ENCODE results near the gene HOXD11.

HOXD11 gene

GRCh38 chr2:176072292-176072669, 34.8 kb upstream of the HOXD11 start:
- TF ChIP-seq CTCF (IDR thresholded peaks at IDR 0.05; ENCODE audit: extremely low read depth, missing control alignments) = no peak
- no peak for DNase-seq (ENCODE audit: low spot score)

GRCh38 chr2:176072951-176073904, 33.9 kb upstream of the HOXD11 start:
- TF ChIP-seq CTCF (IDR thresholded peaks at IDR 0.05; ENCODE audit: extremely low read depth, missing control alignments) = no peak
- no peak for DNase-seq (ENCODE audit: low spot score)

- no peak for TF ChIP-seq CTCF (IDR thresholded peaks at IDR 0.05; ENCODE audit: extremely low read depth, missing control alignments)
- no peak for DNase-seq (ENCODE audit: low spot score)
Measured at GRCh38 chr2:176074919-176075425, 32.1 kb upstream of the HOXD11 start.

DNA sequence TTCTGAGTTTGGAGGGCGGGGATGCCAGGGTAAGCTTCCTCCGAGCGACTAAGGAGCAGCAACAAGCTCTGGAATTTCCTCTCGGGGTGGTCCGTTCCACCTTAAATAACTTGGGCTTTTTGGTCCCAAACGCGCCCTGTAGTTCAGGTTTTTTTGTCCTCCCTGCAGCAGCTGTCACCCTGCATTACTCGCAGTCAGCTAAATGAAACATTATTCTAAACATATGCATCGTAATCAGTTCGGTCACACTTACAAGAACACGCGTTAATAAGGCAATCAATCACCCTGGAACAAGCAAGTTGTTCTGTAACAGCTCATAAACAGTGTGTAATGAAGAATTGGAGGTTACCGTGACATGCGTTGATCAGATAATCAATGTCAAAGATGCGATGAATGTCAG, 31.6 kb upstream of the HOXD11 start:
- no peak for DNase-seq (ENCODE audit: low spot score)
- no peak for TF ChIP-seq CTCF (IDR thresholded peaks at IDR 0.05; ENCODE audit: extremely low read depth, missing control alignments)

DNA sequence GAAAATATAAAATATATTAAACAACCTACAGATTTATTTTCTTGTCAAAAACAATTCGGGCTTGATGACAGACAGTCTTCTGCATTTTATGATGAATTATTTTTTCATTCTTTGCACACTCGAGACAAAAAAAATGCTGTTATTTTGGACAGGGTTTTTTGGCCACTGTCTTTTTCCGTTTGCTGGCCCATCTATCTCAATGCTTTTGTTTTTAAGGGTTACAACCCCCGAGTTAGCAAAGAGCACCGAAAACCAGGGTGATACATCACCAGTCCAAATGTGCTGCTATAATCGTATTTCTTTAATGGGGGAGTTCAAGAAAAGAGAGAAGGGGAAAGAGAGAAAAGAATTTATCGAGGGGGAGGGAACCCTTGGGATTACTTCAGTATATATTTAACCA, 31.0 kb upstream of the HOXD11 start:
- no peak for DNase-seq (ENCODE audit: low spot score)
- no peak for TF ChIP-seq CTCF (IDR thresholded peaks at IDR 0.05; ENCODE audit: extremely low read depth, missing control alignments)

- TF ChIP-seq CTCF (IDR thresholded peaks at IDR 0.05; ENCODE audit: extremely low read depth, missing control alignments) = no peak
- DNase-seq (ENCODE audit: low spot score) = no peak
Measured at GRCh38 chr2:176076796-176077195, 30.3 kb upstream of the HOXD11 start.

DNA sequence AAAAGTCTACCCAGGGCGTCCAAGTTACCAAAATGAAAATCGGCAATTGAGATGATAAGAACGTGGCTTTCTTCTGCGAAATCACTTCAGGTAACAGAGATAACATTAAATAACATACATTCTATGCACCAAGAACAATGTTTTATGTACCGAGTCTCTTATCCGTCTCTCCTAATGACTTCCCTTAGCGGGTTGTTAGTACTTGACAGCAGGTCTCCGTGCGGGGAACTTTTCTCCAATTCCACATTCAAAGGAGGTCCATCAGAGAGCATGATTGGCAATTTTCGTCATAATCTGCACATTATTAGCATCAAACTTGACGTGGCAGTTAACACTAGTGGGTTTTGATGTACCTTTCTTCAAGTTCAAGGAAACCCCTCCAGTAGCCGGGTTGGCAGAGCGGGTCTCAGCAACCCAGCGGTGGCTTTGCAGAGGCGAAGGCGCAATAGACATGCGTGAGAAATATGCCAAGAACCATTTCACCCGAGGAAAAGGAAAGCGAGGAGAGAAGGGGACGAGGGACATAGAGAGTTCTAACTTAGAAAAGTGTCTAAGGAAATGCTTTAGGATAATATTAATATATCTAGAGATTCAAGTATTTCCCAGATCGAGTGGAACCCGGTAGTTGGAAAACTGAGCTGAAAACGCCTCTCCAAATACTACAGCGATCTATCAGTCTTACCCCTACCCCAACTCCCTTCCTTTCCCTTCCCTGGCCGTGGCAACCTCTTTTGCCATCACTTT, 28.4 kb upstream of the HOXD11 start:
- peak; percentile 12 for DNase-seq (ENCODE audit: low spot score)
- TF ChIP-seq CTCF (IDR thresholded peaks at IDR 0.05; ENCODE audit: extremely low read depth, missing control alignments) = no peak

Data from GM20000 (cell line).